Measurements from ENCODE around the gene MPDU1. TPM values are rescaled to one million over a fixed set of nuclear protein-coding genes. Genes with fewer than 3 reads are reported as not detected.

The MPDU1 gene
- total RNA-seq, 4 donors from 2014 or later = 53.9 to 94.2 (median 77.7) TPM

GRCh38 chr17:7549401-7550055, 34.1 kb upstream of the MPDU1 start:
- TF ChIP-seq, protein P1, sequence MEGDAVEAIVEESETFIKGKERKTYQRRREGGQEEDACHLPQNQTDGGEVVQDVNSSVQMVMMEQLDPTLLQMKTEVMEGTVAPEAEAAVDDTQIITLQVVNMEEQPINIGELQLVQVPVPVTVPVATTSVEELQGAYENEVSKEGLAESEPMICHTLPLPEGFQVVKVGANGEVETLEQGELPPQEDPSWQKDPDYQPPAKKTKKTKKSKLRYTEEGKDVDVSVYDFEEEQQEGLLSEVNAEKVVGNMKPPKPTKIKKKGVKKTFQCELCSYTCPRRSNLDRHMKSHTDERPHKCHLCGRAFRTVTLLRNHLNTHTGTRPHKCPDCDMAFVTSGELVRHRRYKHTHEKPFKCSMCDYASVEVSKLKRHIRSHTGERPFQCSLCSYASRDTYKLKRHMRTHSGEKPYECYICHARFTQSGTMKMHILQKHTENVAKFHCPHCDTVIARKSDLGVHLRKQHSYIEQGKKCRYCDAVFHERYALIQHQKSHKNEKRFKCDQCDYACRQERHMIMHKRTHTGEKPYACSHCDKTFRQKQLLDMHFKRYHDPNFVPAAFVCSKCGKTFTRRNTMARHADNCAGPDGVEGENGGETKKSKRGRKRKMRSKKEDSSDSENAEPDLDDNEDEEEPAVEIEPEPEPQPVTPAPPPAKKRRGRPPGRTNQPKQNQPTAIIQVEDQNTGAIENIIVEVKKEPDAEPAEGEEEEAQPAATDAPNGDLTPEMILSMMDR (IDR thresholded peaks at IDR 0.05; ENCODE audit: low read depth) = no peak

DNA sequence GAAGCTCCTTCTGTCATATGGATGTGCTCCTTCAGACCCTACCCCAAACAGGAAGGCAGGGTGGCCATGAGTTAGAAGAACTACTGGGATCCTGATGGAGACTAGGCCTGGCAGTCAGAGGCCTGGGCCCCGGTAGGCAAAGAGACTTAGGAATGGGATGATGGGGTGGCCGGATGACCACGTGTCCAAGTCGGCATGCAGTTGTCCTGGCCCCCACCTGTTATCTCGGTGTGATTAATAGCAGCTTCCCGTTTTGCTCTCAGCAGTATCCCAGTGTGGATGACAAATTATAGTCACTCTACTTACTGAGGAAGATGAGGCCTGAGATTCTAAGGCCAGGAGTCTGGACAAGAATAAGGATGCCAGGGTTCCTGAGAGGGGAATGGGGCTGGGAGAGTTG, 33.3 kb upstream of the MPDU1 start:
- TF ChIP-seq, protein P1 (IDR thresholded peaks at IDR 0.05; ENCODE audit: low read depth) = no peak

DNA sequence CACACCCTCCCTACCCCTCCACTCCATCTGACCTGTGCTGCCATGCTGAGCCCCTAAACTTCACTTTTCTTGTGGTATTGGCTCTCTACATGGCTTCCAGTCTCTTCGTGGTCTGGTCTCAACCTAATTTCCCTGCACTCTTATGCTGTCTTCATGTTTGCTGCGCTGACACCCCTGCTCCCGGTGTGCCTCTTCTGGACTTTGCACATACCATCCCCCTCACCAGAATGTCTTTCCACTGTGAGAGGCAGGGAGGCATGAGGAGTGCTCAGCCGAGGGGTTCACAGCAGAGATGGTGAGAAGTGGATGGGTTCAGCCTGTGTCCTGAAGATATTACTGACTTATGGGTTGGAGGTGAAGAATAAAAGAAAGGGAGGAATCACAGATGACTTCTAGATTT, 32.3 kb upstream of the MPDU1 start:
- TF ChIP-seq, protein P1 (IDR thresholded peaks at IDR 0.05; ENCODE audit: low read depth) = no peak

DNA sequence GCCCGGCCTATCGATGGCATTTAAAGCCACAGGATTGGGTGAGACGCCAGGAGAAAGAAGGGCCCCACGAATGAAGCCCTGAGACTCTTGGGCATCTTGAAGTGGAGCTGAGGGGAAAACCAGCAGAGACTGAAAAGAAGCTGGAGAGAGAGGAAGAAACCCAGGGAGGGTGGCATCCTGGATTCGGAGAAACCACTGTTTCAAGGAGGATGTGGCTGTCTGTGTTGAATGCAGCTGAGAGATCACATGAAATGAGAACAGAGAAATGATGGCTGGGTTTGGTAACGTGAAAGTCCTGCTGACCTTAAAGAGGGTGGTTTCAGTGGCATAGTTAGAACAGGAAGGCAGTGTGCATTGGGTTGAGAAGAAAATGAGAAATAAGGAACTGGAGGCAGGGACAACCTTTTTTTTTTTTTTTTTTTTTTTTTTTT, 31.0 kb upstream of the MPDU1 start:
- TF ChIP-seq, protein P1 (IDR thresholded peaks at IDR 0.05; ENCODE audit: low read depth) = no peak

GRCh38 chr17:7553356-7553755, 30.3 kb upstream of the MPDU1 start:
- TF ChIP-seq, protein P1 (IDR thresholded peaks at IDR 0.05; ENCODE audit: low read depth) = no peak

DNA sequence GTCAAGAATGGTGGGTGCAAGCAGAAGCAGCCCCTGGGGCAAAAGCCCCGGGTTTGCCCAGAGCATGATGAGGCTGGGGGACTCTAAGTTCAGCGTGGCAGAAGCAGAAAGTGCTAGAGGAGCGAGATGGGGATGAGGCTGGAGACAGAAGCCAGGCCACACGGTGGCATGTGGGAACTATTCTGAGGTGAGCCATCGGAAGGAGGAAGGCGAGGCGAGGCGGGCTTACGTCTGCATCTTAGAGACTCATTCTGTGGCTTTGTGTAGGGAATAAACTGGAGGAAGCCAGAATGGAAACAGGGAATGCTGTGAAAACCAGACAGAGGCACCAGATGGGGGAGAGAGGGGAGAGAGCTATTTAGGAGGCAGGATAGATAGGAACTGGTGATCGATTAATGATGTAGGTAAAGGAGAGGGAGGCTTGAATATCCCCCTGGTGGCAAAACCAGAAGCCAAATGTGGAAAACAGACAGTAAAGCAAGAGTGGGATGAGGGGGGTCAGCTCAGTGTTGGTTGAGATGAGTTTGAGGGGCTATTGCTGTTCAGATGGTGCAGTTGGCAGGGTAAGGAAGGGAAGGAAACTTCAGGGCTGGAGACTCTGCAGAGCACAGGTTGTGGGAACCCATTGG, 28.2 kb upstream of the MPDU1 start:
- TF ChIP-seq, protein P1 (IDR thresholded peaks at IDR 0.05; ENCODE audit: low read depth) = no peak

DNA sequence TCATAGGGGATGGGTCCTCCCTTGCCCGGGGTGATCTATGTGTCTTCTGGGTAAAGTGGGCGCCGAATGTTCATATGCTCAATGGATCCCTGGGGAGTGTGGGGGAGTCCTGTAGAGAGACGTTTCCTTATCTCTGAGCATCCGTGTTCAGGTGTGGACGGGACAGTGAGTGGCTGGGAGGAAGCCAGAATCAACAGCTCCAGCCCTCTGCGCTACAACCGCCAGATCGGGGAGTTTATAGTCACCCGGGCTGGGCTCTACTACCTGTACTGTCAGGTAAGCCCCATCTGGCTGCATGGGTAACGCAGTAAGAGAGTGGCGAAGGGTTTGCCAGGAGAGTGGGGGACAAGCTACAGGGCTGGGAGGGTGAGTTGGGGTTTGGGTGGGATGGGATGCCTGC, 27.0 kb upstream of the MPDU1 start:
- TF ChIP-seq, protein P1 (IDR thresholded peaks at IDR 0.05; ENCODE audit: low read depth) = no peak
